PFSK-1 (cell line): ENCODE results near the gene OR4F15.
A peak's percentile ranks its signal among the peaks of the same experiment; 100 is the strongest.

Experiments
- FOXP2 ChIP-seq: optimal IDR thresholded peaks from 2 replicates; pipeline ENCODE3; 2011; ENCODE audit warnings: borderline replicate concordance, control low read depth, inconsistent platforms; ENCODE audit not compliant: insufficient read depth; ENCODE audit errors: extremely low read length, extremely low read depth
- POLR2AphosphoS5 ChIP-seq: IDR thresholded peaks from 2 replicates; pipeline ENCODE4 v1.6.1; 2012; ENCODE audit warnings: low read depth, mild to moderate bottlenecking, control low read depth, low read length, moderate library complexity
- SIN3A ChIP-seq: IDR thresholded peaks from 2 replicates; pipeline ENCODE4 v1.6.1; 2012; ENCODE audit warnings: mild to moderate bottlenecking, low read length, moderate library complexity, borderline replicate concordance; ENCODE audit not compliant: insufficient read depth
- TAF1 ChIP-seq: IDR thresholded peaks from 2 replicates; pipeline ENCODE4 v1.6.1; 2012; ENCODE audit warnings: low read length, control low read depth, borderline replicate concordance; ENCODE audit not compliant: insufficient read depth
- TF ChIP-seq, protein P1 (sequence below), 2 experiments: IDR thresholded peaks; 2 replicates each; pipeline versions ENCODE4 v1.6.1 to v1.8.0; 2011 to 2012; ENCODE audit warnings: low read depth in 2 of 2, low read length in 2 of 2, control low read depth in 1 of 2, inconsistent platforms in 1 of 2, mild to moderate bottlenecking in 1 of 2, moderate library complexity in 1 of 2; ENCODE audit not compliant: insufficient read depth in 1 of 2

The OR4F15 gene

DNA sequence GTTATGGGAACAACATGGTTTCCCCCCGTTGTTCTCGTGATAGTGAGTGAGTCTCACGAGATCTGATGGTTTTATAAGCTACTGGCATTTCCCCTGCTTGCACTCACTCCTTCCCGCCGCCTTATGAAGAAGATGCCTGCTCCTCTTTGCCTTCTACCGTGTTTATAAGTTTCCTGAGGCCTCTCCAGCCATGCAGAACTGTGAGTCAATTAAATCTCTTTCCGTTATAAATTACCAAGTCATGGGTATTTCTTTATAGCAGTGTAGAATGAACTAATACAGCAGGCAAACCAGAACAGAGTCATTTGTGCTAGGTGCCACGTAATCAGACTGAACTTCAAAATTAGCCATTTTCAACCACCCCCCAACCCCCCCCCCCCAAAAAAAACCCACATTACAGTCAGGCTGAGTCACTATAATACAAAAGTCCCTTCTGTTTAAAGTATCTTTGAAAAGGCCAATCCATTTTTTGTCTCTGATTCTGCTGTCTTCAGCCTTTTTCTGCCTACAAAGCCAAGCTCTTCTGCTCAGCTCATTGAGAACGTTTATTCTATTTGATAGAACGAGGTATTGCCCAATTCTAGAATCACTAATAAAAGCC, 4.6 kb upstream of the OR4F15 start:
- no peak for TF ChIP-seq SIN3A
- TF ChIP-seq TAF1, result no peak
- TF ChIP-seq FOXP2, result no peak
- TF ChIP-seq, protein P1, sequence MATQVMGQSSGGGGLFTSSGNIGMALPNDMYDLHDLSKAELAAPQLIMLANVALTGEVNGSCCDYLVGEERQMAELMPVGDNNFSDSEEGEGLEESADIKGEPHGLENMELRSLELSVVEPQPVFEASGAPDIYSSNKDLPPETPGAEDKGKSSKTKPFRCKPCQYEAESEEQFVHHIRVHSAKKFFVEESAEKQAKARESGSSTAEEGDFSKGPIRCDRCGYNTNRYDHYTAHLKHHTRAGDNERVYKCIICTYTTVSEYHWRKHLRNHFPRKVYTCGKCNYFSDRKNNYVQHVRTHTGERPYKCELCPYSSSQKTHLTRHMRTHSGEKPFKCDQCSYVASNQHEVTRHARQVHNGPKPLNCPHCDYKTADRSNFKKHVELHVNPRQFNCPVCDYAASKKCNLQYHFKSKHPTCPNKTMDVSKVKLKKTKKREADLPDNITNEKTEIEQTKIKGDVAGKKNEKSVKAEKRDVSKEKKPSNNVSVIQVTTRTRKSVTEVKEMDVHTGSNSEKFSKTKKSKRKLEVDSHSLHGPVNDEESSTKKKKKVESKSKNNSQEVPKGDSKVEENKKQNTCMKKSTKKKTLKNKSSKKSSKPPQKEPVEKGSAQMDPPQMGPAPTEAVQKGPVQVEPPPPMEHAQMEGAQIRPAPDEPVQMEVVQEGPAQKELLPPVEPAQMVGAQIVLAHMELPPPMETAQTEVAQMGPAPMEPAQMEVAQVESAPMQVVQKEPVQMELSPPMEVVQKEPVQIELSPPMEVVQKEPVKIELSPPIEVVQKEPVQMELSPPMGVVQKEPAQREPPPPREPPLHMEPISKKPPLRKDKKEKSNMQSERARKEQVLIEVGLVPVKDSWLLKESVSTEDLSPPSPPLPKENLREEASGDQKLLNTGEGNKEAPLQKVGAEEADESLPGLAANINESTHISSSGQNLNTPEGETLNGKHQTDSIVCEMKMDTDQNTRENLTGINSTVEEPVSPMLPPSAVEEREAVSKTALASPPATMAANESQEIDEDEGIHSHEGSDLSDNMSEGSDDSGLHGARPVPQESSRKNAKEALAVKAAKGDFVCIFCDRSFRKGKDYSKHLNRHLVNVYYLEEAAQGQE (IDR thresholded peaks at IDR 0.05; ENCODE audit: insufficient read depth in 1 of 2, low read depth in 2 of 2, low read length in 2 of 2), result no peak
- no peak for TF ChIP-seq POLR2AphosphoS5

DNA sequence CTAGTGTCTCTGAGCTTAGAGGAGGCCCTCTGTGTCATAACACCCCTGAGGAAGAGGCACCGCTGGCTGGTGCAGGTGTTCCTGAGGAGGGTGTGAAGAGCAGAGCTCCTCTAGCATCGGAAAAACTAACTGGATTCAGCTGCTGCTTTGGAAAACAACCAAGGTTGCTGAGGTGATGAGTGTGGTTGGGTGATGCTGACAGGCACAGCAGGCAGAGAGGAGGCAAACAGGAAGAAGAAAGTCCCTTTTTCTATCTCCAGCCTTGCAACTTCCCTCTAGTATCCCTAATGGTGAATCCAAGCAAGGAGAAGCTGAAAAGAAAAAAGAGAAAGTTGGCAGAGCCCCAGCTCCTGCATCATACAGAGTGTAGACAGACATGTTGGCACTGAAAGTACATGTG, 3.8 kb upstream of the OR4F15 start:
- TF ChIP-seq, protein P1 (IDR thresholded peaks at IDR 0.05; ENCODE audit: insufficient read depth in 1 of 2, low read depth in 2 of 2, low read length in 2 of 2), result no peak
- TF ChIP-seq FOXP2 (no peak), TAF1 (no peak), SIN3A (no peak), POLR2AphosphoS5 (no peak)

DNA sequence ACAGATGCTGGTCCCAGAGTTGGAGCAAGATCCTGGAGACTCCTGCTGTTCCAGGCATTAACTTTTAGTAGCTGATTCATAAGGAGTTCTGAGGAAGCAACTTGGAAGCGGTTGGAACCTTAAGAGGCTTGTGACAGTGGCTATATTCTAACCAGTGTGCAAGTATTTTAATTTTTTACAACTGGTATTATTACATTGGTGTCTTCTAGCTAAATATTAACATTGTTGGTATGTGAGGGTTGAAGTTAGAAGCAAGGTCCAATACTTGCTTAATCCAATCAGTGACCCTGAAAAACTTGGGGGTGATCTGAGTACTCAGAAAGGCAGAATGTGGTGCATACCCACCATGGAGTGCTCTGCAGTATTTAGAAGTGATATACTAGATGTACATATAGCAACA, 1.5 kb upstream of the OR4F15 start:
- TF ChIP-seq SIN3A, result no peak
- TF ChIP-seq TAF1, result no peak

DNA sequence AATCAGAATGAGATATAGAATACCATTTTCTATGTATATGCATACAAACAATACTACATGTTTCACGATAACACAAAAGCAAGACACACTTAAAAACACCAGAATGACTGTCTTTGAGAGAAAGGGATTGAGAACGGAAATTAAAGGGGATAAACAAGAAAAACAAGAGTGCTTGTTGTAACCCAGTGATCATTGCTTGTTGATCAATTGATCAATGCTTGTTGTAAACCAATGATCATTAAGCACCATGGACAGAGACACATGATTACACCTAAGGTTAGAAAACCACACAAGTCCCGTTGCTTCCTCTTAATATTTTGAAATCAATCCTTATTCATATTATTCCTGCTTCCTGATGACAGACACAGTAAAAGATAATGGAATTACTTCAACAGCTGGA, 1.1 kb upstream of the OR4F15 start:
- TF ChIP-seq, protein P1 (IDR thresholded peaks at IDR 0.05; ENCODE audit: insufficient read depth in 1 of 2, low read depth in 2 of 2, low read length in 2 of 2), result peak; percentile 82 to 92
- TF ChIP-seq SIN3A, result no peak

DNA sequence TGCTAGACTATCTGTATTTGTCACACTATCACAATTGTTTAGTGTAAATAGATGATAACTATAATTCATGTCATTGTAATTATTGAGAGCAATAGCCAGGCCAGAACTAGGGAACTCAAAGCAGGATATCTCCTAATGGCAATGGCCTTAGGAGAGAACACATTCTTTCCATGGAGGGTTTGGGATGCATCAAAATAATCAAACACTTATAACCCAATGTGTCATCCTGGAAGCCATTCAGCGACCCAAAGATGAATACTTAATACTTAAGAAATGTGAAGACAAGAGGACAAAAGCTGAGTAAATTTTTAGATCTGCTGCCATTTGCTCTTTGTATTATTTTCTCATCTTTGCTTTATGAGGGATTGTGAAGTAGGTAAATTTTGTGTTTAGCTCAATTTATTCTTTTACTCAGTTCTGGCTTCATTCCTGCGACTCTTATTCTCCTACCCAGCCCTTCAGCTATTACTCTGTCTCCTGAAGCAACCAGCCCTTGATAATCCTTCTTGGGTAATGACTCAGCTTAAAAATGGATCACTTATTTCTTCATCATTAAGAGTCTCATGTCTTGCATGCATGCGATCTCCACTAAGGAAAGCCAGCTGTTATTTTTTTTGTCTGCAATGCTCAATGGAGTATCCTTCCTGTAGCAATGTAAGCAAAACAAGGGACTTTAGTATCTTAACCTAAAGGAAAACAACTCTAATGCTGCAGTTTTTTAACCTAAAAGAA, 2.0 kb downstream of the OR4F15 start:
- no peak for TF ChIP-seq SIN3A
- TF ChIP-seq TAF1, result no peak
- no peak for TF ChIP-seq FOXP2
- no peak for TF ChIP-seq POLR2AphosphoS5
- TF ChIP-seq, protein P1 (IDR thresholded peaks at IDR 0.05; ENCODE audit: insufficient read depth in 1 of 2, low read depth in 2 of 2, low read length in 2 of 2), result no peak
